Ishikawa (cell line): ENCODE results near the gene NTN1.

Source experiments
- EP300 ChIP-seq: IDR thresholded peaks from 2 replicates; pipeline ENCODE4 v1.6.1; 2012; ENCODE audit warnings: borderline replicate concordance
- MAX ChIP-seq: IDR thresholded peaks from 2 replicates; pipeline ENCODE4 v1.6.1; 2012

- TF ChIP-seq MAX (no peak), EP300 (no peak)
These were observed 208.0 kb downstream of the NTN1 start for GRCh38 chr17:9229160-9229825.
